Measurements from ENCODE around the gene SKAP1.
"Not testable (repeated sequence)": the region's sequence is repeated elsewhere in the genome, so short reads cannot be mapped to it uniquely, and the experiment has no call there.

The SKAP1 gene

GRCh38 chr17:48373130-48373830 lies 56.7 kb downstream of the SKAP1 start:
- DNase-seq (ENCODE audit: low read depth, low spot score), result no peak

- not testable (repeated sequence) for DNase-seq (ENCODE audit: low read depth, low spot score)
These were observed 61.0 kb downstream of the SKAP1 start for GRCh38 chr17:48368967-48369366.

GRCh38 chr17:48368352-48368908 lies 61.6 kb downstream of the SKAP1 start:
- DNase-seq (ENCODE audit: low read depth, low spot score), result no peak

- DNase-seq (ENCODE audit: low read depth, low spot score), result no peak
These were observed 66.9 kb downstream of the SKAP1 start for GRCh38 chr17:48363161-48363560.

- not testable (repeated sequence) for DNase-seq (ENCODE audit: low read depth, low spot score)
These were observed 69.0 kb downstream of the SKAP1 start for GRCh38 chr17:48360861-48361633.

GRCh38 chr17:48357779-48358602 lies 72.0 kb downstream of the SKAP1 start:
- no peak for DNase-seq (ENCODE audit: low read depth, low spot score)

GRCh38 chr17:48356866-48357265 lies 73.1 kb downstream of the SKAP1 start:
- DNase-seq (ENCODE audit: low read depth, low spot score), result no peak

GRCh38 chr17:48352630-48353029 lies 77.4 kb downstream of the SKAP1 start:
- DNase-seq (ENCODE audit: low read depth, low spot score), result no peak

GRCh38 chr17:48351911-48352332 lies 78.1 kb downstream of the SKAP1 start:
- DNase-seq (ENCODE audit: low read depth, low spot score), result no peak

GRCh38 chr17:48348352-48348751 lies 81.7 kb downstream of the SKAP1 start:
- DNase-seq (ENCODE audit: low read depth, low spot score), result no peak

- no peak for DNase-seq (ENCODE audit: low read depth, low spot score)
These were observed 82.8 kb downstream of the SKAP1 start for GRCh38 chr17:48347177-48347576.

- DNase-seq (ENCODE audit: low read depth, low spot score), result no peak
These were observed 85.8 kb downstream of the SKAP1 start for GRCh38 chr17:48344251-48344650.

- DNase-seq (ENCODE audit: low read depth, low spot score), result no peak
These were observed 89.1 kb downstream of the SKAP1 start for GRCh38 chr17:48340916-48341315.

GRCh38 chr17:48338720-48339119 lies 91.3 kb downstream of the SKAP1 start:
- DNase-seq (ENCODE audit: low read depth, low spot score), result no peak

GRCh38 chr17:48337903-48338302 lies 92.1 kb downstream of the SKAP1 start:
- not testable (repeated sequence) for DNase-seq (ENCODE audit: low read depth, low spot score)

GRCh38 chr17:48336986-48337385 lies 93.0 kb downstream of the SKAP1 start:
- no peak for DNase-seq (ENCODE audit: low read depth, low spot score)

- no peak for DNase-seq (ENCODE audit: low read depth, low spot score)
These were observed 94.0 kb downstream of the SKAP1 start for GRCh38 chr17:48335858-48336500.

- DNase-seq (ENCODE audit: low read depth, low spot score), result no peak
These were observed 94.7 kb downstream of the SKAP1 start for GRCh38 chr17:48335146-48335784.

GRCh38 chr17:48333034-48333530 lies 96.9 kb downstream of the SKAP1 start:
- DNase-seq (ENCODE audit: low read depth, low spot score), result no peak

GRCh38 chr17:48330887-48331286 lies 99.1 kb downstream of the SKAP1 start:
- DNase-seq (ENCODE audit: low read depth, low spot score), result no peak

GRCh38 chr17:48330421-48330820 lies 99.6 kb downstream of the SKAP1 start:
- DNase-seq (ENCODE audit: low read depth, low spot score), result no peak
